Smooth muscle cell (in vitro differentiated cells): Measurements from ENCODE around the gene FEZF1. TPM values are rescaled to one million over a fixed set of nuclear protein-coding genes. Genes with fewer than 3 reads are reported as not detected.

Experiments used
- DNase-seq: peaks from one replicate; lab custom pipeline; 2025; ENCODE audit not compliant: unreplicated experiment; lab: John Stamatoyannopoulos, UW
- H2AFZ ChIP-seq: fragments of 200-600 bp; sonication (generic); 2 replicates; pipeline ENCODE4 v1.6.0; 2016; ENCODE audit warnings: antibody characterized with exemption, low read depth, mild to moderate bottlenecking
- H3F3A ChIP-seq: fragments of 200-600 bp; sonication (generic); 2 replicates; pipeline ENCODE4 v1.6.0; 2017; ENCODE audit warnings: antibody characterized with exemption, low read depth
- H3K27ac ChIP-seq: fragments of 200-600 bp; sonication (generic); 2 replicates; pipeline ENCODE4 v1.5.1; 2016; ENCODE audit warnings: low read depth, mild to moderate bottlenecking
- H3K27me3 ChIP-seq: fragments of 200-600 bp; sonication (generic); 2 replicates; pipeline ENCODE4 v1.6.1; 2016; ENCODE audit warnings: low read depth, mild to moderate bottlenecking
- H3K36me3 ChIP-seq: fragments of 200-600 bp; sonication (generic); 2 replicates; pipeline ENCODE4 v1.5.1; 2016; ENCODE audit warnings: low read depth
- H3K4me1 ChIP-seq: fragments of 200-600 bp; sonication (generic); 2 replicates; pipeline ENCODE4 v1.5.1; 2016; ENCODE audit warnings: low read depth
- H3K4me2 ChIP-seq: fragments of 200-600 bp; sonication (generic); 2 replicates; pipeline ENCODE4 v1.6.0; 2016; ENCODE audit warnings: mild to moderate bottlenecking
- H3K4me3 ChIP-seq: fragments of 200-600 bp; sonication (generic); 2 replicates; pipeline ENCODE4 v1.5.1; 2016; ENCODE audit warnings: mild to moderate bottlenecking
- H3K79me2 ChIP-seq: fragments of 200-600 bp; sonication (generic); 2 replicates; pipeline ENCODE4 v1.6.0; 2016; ENCODE audit warnings: low read depth, mild to moderate bottlenecking
- H3K9ac ChIP-seq: fragments of 200-600 bp; sonication (generic); 2 replicates; pipeline ENCODE4 v1.6.0; 2016; ENCODE audit warnings: low read depth
- H3K9me3 ChIP-seq: fragments of 200-600 bp; sonication (generic); replicated peaks from 2 replicates; pipeline ENCODE4 v1.5.1; 2016; ENCODE audit warnings: low read depth
- H4K20me1 ChIP-seq: fragments of 200-600 bp; sonication (generic); 2 replicates; pipeline ENCODE4 v1.6.0; 2016; ENCODE audit warnings: low read depth
- CTCF ChIP-seq: fragments of 200-600 bp; sonication (generic); IDR thresholded peaks from 2 replicates; pipeline ENCODE4 v1.5.1; 2017; ENCODE audit warnings: borderline replicate concordance, mild to moderate bottlenecking, antibody characterized with exemption; ENCODE audit not compliant: insufficient read depth, poor library complexity, severe bottlenecking
- WGBS: methylation state at CpG from one replicate; pipeline ENCODE4 v1.1.7; 2016; ENCODE audit warnings: low lambda C conversion rate; 5-methylcytosine and 5-hydroxymethylcytosine counted together
- polyA plus RNA-seq: library from polyadenylated mRNA; unstranded; fragments of >200 nt; fragmentation: Nextera tagmentation; extraction: Ambion mirVana; gene quantifications from 2 replicates; pipeline ENCODE4 v1.2.1, GENCODE V29; 2016
- total RNA-seq: library from RNA; depleted of rRNA; stranded (reverse); fragments of >200 nt; gene quantifications from 2 replicates; pipeline ENCODE4 v1.2.3, GENCODE V29; 2014

Gene FEZF1
- total and polyA plus RNA-seq, 2 experiments from 2014 or later = not detected

DNA sequence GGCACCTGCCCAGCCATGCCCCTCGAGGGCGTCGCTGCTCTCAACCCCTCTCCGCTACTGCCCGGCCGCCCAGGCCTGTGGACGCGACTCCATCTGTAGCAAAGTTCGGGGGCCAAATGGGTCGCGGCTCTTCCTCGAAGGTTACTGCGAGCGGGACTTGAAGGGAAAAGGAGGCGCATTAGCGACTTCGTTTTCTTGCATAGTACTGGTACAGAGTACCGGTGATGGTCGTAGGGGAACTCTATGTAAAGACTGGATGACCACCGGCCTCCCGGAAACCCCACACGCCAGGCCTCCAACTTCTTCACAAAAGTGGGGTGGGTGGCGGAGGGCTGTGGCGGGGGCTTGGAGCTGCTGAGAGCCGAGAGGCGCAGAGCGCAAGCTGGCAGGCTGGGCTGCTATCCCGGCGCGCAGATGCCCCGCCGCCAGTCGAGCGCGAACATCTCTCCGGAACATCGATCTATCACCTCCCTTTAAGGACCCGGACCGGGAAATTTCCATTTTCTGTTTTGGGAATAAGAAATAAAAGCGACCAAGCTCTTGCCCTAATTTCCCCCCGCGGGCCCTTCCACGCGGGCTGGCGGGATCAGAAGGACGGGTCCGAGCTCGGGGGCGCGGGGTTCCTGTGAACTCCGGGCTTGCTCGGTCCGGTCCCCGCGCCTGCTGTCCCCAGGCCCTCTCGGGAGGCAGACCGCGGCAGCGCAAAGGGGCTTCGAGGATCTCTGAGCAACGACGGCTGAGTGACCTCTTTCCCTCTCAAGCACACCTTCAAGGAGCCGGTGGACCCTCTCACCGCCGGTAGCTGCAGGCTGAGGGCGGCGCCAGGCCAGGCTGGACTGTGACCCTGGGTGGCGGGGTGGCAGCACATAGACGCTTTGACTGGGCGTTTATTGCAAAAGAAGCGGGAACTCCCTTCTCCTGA, 12.2 kb upstream of the FEZF1 start:
- H4K20me1 ChIP-seq = no peaks in the 10 kb centered on the region
- H3K4me1 ChIP-seq = peaks cover 49% of the 10 kb centered on the region
- no peak overlapping the region for H2AFZ ChIP-seq
- no peak overlapping the region for H3K27ac ChIP-seq
- no peak overlapping the region for H3K9ac ChIP-seq
- H3F3A ChIP-seq = no peaks in the 10 kb centered on the region
- H3K4me3 ChIP-seq = peak overlapping the region; percentile 14
- no peak for TF ChIP-seq CTCF
- peaks cover 98% of the 10 kb centered on the region for H3K27me3 ChIP-seq
- H3K9me3 ChIP-seq = no peaks in the 10 kb centered on the region
- H3K4me2 ChIP-seq = peak overlapping the region; percentile 78
- H3K79me2 ChIP-seq = no peaks in the 10 kb centered on the region
- H3K36me3 ChIP-seq = no peaks in the 10 kb centered on the region
- no peak for DNase-seq
- WGBS = 2% methylated on average over 70 of the region's 71 CpGs

DNA sequence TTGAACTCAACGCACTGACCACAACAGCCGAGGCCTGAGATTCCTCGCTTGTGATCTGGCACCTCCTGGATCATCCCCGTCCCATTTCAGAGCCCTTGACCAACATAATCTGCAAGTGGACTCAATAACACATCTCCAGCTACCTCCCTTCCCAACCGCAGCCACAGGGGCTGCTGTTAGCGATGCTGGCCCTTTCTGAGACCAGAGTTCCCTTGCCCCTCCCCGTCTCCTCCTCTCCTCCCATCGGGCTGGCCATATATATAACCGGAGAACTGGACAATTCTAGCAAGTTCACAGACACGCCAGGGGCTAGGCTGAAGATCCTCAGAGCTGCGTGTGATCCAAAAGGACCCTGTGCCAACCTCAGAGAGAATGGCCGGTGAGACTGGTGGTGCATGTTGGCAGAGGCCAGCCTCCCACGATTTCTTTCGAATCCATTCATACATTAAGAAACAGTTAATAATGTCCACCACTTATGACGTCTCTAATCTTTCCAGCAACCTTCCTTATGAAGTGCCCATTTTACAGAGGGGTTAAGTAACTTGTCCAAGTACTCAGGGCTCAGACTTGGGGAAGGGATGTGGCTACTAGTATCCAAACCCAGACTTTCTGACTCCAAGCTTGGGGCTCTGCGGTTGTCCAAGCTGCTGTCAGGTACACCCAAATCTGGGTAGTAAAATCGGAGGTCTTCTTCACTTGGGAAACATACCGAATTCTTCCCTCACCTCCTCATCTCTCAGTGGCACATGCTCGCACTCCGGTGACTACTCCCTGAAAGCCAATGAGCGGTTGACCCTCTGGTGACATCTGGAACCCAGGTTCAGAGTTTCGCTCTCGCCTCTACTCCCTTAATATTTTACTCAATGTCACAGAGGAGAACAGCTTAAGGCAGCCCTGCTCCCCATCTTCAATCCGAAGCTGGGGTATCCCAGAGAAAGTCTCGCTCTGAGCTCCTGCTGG, 11.2 kb upstream of the FEZF1 start:
- no peak for DNase-seq
- no peak overlapping the region for H3K4me3 ChIP-seq
- no peaks in the 10 kb centered on the region for H4K20me1 ChIP-seq
- no peaks in the 10 kb centered on the region for H3K79me2 ChIP-seq
- no peak for TF ChIP-seq CTCF
- 12% methylated on average over 25 of the region's 25 CpGs for WGBS
- no peak overlapping the region for H3K27ac ChIP-seq
- H3K27me3 ChIP-seq = peaks cover 100% of the 10 kb centered on the region
- H2AFZ ChIP-seq = no peak overlapping the region
- H3K4me1 ChIP-seq = peaks cover 49% of the 10 kb centered on the region
- no peaks in the 10 kb centered on the region for H3K9me3 ChIP-seq
- H3K36me3 ChIP-seq = no peaks in the 10 kb centered on the region
- H3F3A ChIP-seq = no peaks in the 10 kb centered on the region
- H3K4me2 ChIP-seq = peak overlapping the region; percentile 78
- H3K9ac ChIP-seq = no peak overlapping the region

- H3K27me3 ChIP-seq = peaks cover 100% of the 10 kb centered on the region
- peaks cover 50% of the 10 kb centered on the region for H3K4me1 ChIP-seq
- no peaks in the 10 kb centered on the region for H3K36me3 ChIP-seq
- TF ChIP-seq CTCF = no peak
- H3K9ac ChIP-seq = no peak overlapping the region
- no peak overlapping the region for H3K4me2 ChIP-seq
- no peak for DNase-seq
- no peaks in the 10 kb centered on the region for H3F3A ChIP-seq
- H2AFZ ChIP-seq = no peak overlapping the region
- no peak overlapping the region for H3K4me3 ChIP-seq
- H3K79me2 ChIP-seq = no peaks in the 10 kb centered on the region
- WGBS = 29% methylated on average over 4 of the region's 4 CpGs
- no peaks in the 10 kb centered on the region for H3K9me3 ChIP-seq
- H3K27ac ChIP-seq = no peak overlapping the region
- no peaks in the 10 kb centered on the region for H4K20me1 ChIP-seq
Measured at GRCh38 chr7:122314284-122314683, 9.7 kb upstream of the FEZF1 start.
